ENCODE measurements around the gene BABAM2. TPM values are rescaled to one million over a fixed set of nuclear protein-coding genes. Genes with fewer than 3 reads are reported as not detected.

Gene BABAM2
- total RNA-seq, 1 donor from 2014 or later = 43.5 TPM

- Mint-ChIP-seq H3K9me3 (no peaks in the 10 kb centered on the region), H3K4me1 (peaks cover 5% of the 10 kb centered on the region), H3K4me3 (no peak overlapping the region), H3K27me3 (ENCODE audit: low read depth) (no peaks in the 10 kb centered on the region), H3K36me3 (no peaks in the 10 kb centered on the region), H3K27ac (no peak overlapping the region)
- TF ChIP-seq CTCF (IDR thresholded peaks at IDR 0.05; ENCODE audit: unreplicated experiment) = no peak
- no peak for DNase-seq (ENCODE audit: low spot score in 2 of 2, unreplicated experiment in 2 of 2)
Measured at GRCh38 chr2:28320009-28320365, 429.5 kb downstream of the BABAM2 start.

- Mint-ChIP-seq H3K4me1 (peaks cover 9% of the 10 kb centered on the region), H3K27me3 (ENCODE audit: low read depth) (no peaks in the 10 kb centered on the region), H3K36me3 (no peaks in the 10 kb centered on the region), H3K9me3 (no peaks in the 10 kb centered on the region), H3K4me3 (no peak overlapping the region), H3K27ac (no peak overlapping the region)
- TF ChIP-seq CTCF (IDR thresholded peaks at IDR 0.05; ENCODE audit: unreplicated experiment) = no peak
- no peak for DNase-seq (ENCODE audit: low spot score in 2 of 2, unreplicated experiment in 2 of 2)
Measured at GRCh38 chr2:28320371-28320770, 429.8 kb downstream of the BABAM2 start.

GRCh38 chr2:28321426-28321825, 430.9 kb downstream of the BABAM2 start:
- Mint-ChIP-seq H3K27me3 (ENCODE audit: low read depth) (no peaks in the 10 kb centered on the region), H3K27ac (no peak overlapping the region), H3K4me1 (peaks cover 14% of the 10 kb centered on the region), H3K9me3 (no peaks in the 10 kb centered on the region), H3K4me3 (no peak overlapping the region), H3K36me3 (no peaks in the 10 kb centered on the region)
- TF ChIP-seq CTCF (IDR thresholded peaks at IDR 0.05; ENCODE audit: unreplicated experiment) = no peak
- no peak for DNase-seq (ENCODE audit: low spot score in 2 of 2, unreplicated experiment in 2 of 2)

- Mint-ChIP-seq H3K4me1 (peaks cover 19% of the 10 kb centered on the region), H3K9me3 (no peaks in the 10 kb centered on the region)
- no peak for TF ChIP-seq CTCF (IDR thresholded peaks at IDR 0.05; ENCODE audit: unreplicated experiment)
Measured at GRCh38 chr2:28322051-28322450, 431.5 kb downstream of the BABAM2 start.

GRCh38 chr2:28322456-28322855, 431.9 kb downstream of the BABAM2 start:
- H3K27me3 Mint-ChIP-seq (ENCODE audit: low read depth) = no peaks in the 10 kb centered on the region
- no peaks in the 10 kb centered on the region for H3K36me3 Mint-ChIP-seq
- no peak for TF ChIP-seq CTCF (IDR thresholded peaks at IDR 0.05; ENCODE audit: unreplicated experiment)
- no peak for DNase-seq (ENCODE audit: low spot score in 2 of 2, unreplicated experiment in 2 of 2)
- no peak overlapping the region for H3K4me3 Mint-ChIP-seq
- H3K9me3 Mint-ChIP-seq = no peaks in the 10 kb centered on the region
- no peak overlapping the region for H3K27ac Mint-ChIP-seq
- H3K4me1 Mint-ChIP-seq = peaks cover 23% of the 10 kb centered on the region

More at GRCh38 chr2:28322051-28322450, 431.5 kb downstream of the BABAM2 start:
- no peaks in the 10 kb centered on the region for H3K36me3 Mint-ChIP-seq
- no peaks in the 10 kb centered on the region for H3K27me3 Mint-ChIP-seq (ENCODE audit: low read depth)
- no peak overlapping the region for H3K4me3 Mint-ChIP-seq
- DNase-seq (ENCODE audit: low spot score in 2 of 2, unreplicated experiment in 2 of 2) = no peak
- H3K27ac Mint-ChIP-seq = no peak overlapping the region

- no peaks in the 10 kb centered on the region for H3K27me3 Mint-ChIP-seq (ENCODE audit: low read depth)
- no peaks in the 10 kb centered on the region for H3K9me3 Mint-ChIP-seq
- no peak for DNase-seq (ENCODE audit: low spot score in 2 of 2, unreplicated experiment in 2 of 2)
- TF ChIP-seq CTCF (IDR thresholded peaks at IDR 0.05; ENCODE audit: unreplicated experiment) = no peak
- no peaks in the 10 kb centered on the region for H3K36me3 Mint-ChIP-seq
- no peak overlapping the region for H3K4me3 Mint-ChIP-seq
- H3K4me1 Mint-ChIP-seq = peaks cover 27% of the 10 kb centered on the region
- no peak overlapping the region for H3K27ac Mint-ChIP-seq
Measured at GRCh38 chr2:28322981-28323396, 432.5 kb downstream of the BABAM2 start.

All from mesothelial cell of epicardium (in vitro differentiated cells).